ENCODE measurements around the gene RPL23.

RPL23 gene

GRCh38 chr17:38874505-38875400 is 21.2 kb upstream of the RPL23 start:
- Mint-ChIP-seq H3K27me3 (ENCODE audit: low read depth) (no peaks in the 10 kb centered on the region), H3K36me3 (ENCODE audit: low read depth) (peaks cover 20% of the 10 kb centered on the region), H3K4me3 (no peak overlapping the region), H3K9me3 (no peaks in the 10 kb centered on the region), H3K27ac (peak overlapping the region; percentile 18), H3K4me1 (ENCODE audit: low read depth) (peaks cover 57% of the 10 kb centered on the region)

DNA sequence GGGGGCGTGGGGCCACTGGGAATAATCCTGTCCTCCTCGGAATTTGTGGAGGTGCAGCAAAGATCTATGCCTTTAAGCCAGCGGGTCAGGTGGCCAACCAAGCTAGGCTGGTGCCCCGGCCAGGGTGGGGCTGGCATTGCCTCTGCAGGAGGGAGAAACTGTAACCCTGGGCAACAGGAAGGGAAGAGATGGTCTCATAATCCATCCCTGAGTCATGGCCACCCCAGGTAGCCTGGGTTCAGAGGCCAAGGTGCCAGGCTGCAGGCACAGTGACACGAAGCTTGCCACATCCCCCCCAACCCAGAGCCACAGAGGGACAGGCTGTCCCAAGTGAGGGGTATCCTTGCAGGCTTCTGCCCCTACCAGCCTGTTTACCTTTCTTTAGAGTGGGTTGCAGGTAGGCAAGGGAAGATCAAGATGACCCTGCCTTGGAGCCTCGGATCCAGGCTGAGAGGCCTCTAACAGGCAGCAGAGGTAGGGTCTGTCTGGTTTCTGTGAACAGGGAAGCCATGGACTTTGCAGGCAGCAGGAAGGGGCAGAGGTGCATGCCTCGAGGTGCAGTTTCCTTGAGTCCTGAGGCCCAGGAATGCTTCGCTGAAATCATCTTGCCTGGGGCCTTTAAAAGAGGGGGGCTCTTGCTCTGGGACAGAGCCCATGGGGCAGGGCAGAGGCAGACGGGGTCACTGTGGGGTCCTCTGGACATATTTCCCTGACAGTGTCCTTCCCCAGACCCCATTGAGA is 20.3 kb upstream of the RPL23 start:
- Mint-ChIP-seq H3K4me3 (peak overlapping the region; percentile 28), H3K4me1 (ENCODE audit: low read depth) (peaks cover 54% of the 10 kb centered on the region), H3K36me3 (ENCODE audit: low read depth) (peaks cover 15% of the 10 kb centered on the region), H3K9me3 (no peaks in the 10 kb centered on the region), H3K27ac (no peak overlapping the region), H3K27me3 (ENCODE audit: low read depth) (no peaks in the 10 kb centered on the region)

GRCh38 chr17:38872671-38873385 is 19.3 kb upstream of the RPL23 start:
- Mint-ChIP-seq H3K4me3 (peak overlapping the region; percentile 93), H3K4me1 (ENCODE audit: low read depth) (peaks cover 52% of the 10 kb centered on the region)

DNA sequence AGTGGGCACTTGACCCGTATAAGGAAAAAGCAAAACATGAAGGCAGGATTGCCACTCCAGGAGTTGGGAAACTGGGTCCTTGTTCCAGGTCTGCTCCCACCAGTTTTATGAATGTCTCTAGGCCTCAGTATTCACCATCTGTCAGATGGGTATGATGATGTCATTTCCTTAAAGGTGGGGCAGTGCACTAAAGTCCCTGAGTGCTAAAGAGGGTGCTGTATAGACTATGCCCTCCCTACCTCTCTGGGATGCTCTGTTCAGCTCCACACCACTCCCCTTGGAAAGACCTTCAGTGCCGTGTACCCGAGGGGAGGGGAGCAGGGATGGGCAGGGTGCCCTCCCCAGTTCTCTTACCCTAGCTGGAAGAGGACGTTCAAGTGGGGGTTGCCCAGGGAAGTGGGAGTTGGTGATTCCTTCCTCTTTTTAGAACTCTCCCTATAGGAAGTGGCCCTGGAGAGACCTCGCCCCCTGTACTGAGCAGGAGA is 18.5 kb upstream of the RPL23 start:
- Mint-ChIP-seq H3K27me3 (ENCODE audit: low read depth) (no peaks in the 10 kb centered on the region), H3K27ac (peak overlapping the region; percentile 86), H3K36me3 (ENCODE audit: low read depth) (peaks cover 10% of the 10 kb centered on the region), H3K9me3 (no peaks in the 10 kb centered on the region), H3K4me3 (peak overlapping the region; percentile 93), H3K4me1 (ENCODE audit: low read depth) (peaks cover 52% of the 10 kb centered on the region)

More at GRCh38 chr17:38872671-38873385, 19.3 kb upstream of the RPL23 start:
- Mint-ChIP-seq H3K9me3 (no peaks in the 10 kb centered on the region), H3K27ac (peak overlapping the region; percentile 86), H3K27me3 (ENCODE audit: low read depth) (no peaks in the 10 kb centered on the region), H3K36me3 (ENCODE audit: low read depth) (peaks cover 10% of the 10 kb centered on the region)

DNA sequence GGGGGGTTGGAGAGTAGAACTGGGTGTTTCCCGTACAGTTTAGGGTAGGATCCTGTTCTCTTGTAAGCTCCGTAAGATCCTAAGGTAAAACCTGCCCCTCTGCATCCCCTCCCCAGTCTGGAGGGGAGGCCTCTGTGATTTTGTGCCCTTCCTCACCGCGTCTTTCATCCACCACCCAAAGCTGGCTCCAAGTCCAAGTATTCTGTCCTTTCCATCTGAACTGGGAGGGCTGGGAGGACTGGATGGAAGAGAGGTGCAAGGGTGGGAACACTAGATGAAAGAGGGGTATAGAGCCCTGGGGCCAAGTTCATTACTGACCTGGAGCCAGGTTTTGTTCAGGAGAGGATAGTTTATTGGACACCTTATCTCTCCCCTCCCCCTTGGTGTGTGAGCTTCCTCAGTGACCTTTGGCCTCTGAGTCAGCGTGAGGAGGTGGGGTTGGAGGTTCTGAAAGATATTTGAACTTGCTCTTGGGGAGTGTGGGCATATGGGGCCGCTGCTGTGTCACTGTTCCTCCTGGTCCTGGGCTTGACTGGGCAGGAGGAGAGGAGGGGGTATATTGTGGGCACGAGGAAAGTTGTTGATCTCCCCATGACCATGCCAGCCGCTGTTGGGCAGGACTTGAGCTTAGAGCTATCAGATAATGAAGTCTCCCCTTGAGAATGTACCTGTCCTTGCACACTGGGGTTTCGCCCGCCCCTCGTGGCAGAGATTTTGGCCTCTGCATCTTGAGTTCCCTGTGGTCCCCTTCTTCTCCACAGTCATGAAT is 17.9 kb upstream of the RPL23 start:
- H3K9me3 Mint-ChIP-seq: no peaks in the 10 kb centered on the region
- H3K4me1 Mint-ChIP-seq (ENCODE audit: low read depth): peaks cover 47% of the 10 kb centered on the region
- no peaks in the 10 kb centered on the region for H3K27me3 Mint-ChIP-seq (ENCODE audit: low read depth)
- peak overlapping the region; percentile 93 for H3K4me3 Mint-ChIP-seq
- peak overlapping the region; percentile 86 for H3K27ac Mint-ChIP-seq
- peaks cover 10% of the 10 kb centered on the region for H3K36me3 Mint-ChIP-seq (ENCODE audit: low read depth)

DNA sequence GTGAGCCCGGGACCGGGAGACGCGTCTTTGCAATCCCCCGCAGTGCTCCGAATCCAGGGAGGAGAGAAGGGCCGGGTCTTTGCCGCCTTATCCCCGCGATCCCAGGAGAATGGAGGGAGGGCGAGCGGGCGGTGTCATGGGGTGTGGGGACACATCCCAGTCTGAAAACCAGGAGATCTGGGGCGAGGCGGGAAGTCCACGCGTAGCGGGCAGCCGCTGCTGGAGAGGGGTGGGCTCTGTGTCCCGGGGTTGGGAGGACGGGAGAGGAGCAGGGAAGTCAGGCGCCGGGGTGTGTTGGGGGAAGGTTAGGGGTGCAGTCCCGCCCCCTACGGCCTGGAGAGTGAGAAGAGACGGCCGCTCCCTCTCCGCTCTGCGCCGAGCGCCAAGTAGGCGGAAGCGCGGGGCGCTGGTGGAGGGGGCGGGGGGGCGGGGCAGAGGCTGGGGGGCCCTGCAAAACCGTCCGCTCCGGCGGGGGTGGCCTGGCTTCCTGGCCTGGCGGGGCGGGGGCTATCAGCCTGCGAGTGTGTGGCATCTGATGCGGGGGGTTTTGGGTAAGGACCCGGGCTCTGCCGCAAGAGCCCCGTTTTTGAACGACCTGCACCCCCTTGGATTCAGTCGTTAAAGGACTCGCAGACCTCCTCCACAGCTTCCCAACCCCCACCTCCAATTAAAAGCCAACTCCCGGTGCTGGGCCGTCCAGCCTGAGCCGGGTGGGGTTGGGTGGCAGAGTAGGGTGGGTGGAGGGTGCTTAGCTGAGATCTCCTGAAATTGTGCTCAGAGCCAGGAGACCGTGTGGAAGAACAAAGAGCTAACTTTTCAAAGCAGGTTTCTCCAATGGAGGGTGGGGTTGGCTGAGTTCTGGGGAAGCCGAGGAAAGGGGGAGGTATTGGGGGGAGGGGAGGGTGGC is 17.0 kb upstream of the RPL23 start:
- Mint-ChIP-seq H3K4me1 (ENCODE audit: low read depth) (peaks cover 45% of the 10 kb centered on the region), H3K27me3 (ENCODE audit: low read depth) (peaks cover 2% of the 10 kb centered on the region), H3K36me3 (ENCODE audit: low read depth) (peaks cover 10% of the 10 kb centered on the region), H3K9me3 (no peaks in the 10 kb centered on the region), H3K27ac (peak overlapping the region; percentile 89), H3K4me3 (peak overlapping the region; percentile 93)

DNA sequence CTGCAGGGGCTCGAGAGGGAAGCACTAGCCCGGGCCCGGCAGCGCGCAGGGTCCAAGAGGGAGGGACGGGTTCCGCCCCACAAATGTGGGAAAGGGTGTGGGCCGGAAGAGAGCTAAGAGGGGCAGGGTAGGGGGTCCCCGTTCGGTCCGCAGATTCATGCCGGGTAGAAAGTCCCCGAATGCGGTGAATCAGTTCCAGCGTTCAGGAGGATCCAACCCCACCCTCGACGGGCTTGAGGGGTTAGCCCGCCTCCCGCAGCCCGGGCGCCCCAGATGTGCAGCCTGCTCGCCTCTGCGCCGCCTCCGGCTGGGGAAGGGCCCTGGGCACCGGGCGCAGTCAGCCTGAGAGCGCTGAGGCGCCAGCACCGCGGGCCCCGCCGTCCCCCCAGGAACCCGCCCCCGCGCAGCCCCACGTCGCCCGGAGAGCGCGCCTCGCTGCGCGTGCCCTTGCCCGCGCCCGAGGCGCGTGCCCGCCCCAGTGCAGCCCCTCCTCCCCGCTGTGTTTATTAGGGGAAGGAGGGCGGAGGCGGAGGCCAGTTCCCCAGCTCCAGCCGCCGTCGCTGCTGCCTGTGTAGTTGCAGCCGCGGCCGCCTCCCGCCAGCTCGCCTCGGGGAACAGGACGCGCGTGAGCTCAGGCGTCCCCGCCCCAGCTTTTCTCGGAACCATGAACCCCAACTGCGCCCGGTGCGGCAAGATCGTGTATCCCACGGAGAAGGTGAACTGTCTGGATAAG is 16.2 kb upstream of the RPL23 start, which contains the start of gene LASP1:
LASP1 (plus strand) TSS at position 533 of the 733 bp plus-strand sequence; CDS start at position 665, 132 bp downstream.
- peaks cover 41% of the 10 kb centered on the region for H3K4me1 Mint-ChIP-seq (ENCODE audit: low read depth)
- H3K36me3 Mint-ChIP-seq (ENCODE audit: low read depth): peaks cover 10% of the 10 kb centered on the region
- peak within 1 kb of the TSS; percentile 96 for H3K27ac Mint-ChIP-seq
- H3K4me3 Mint-ChIP-seq: peak within 1 kb of the TSS; percentile 95
- peaks cover 4% of the 10 kb centered on the region for H3K27me3 Mint-ChIP-seq (ENCODE audit: low read depth)
- no peaks in the 10 kb centered on the region for H3K9me3 Mint-ChIP-seq

- H3K4me1 Mint-ChIP-seq (ENCODE audit: low read depth): peaks cover 40% of the 10 kb centered on the region
- peak overlapping the region; percentile 95 for H3K4me3 Mint-ChIP-seq
- no peaks in the 10 kb centered on the region for H3K9me3 Mint-ChIP-seq
- peak overlapping the region; percentile 96 for H3K27ac Mint-ChIP-seq
- peaks cover 4% of the 10 kb centered on the region for H3K27me3 Mint-ChIP-seq (ENCODE audit: low read depth)
- peaks cover 10% of the 10 kb centered on the region for H3K36me3 Mint-ChIP-seq (ENCODE audit: low read depth)
These were observed 15.4 kb upstream of the RPL23 start for GRCh38 chr17:38868817-38869525.

GRCh38 chr17:38867968-38868816 is 14.7 kb upstream of the RPL23 start:
- Mint-ChIP-seq H3K9me3 (no peaks in the 10 kb centered on the region), H3K27me3 (ENCODE audit: low read depth) (peaks cover 4% of the 10 kb centered on the region), H3K27ac (peak overlapping the region; percentile 96), H3K4me1 (ENCODE audit: low read depth) (peaks cover 33% of the 10 kb centered on the region), H3K4me3 (peak overlapping the region; percentile 95), H3K36me3 (ENCODE audit: low read depth) (peaks cover 9% of the 10 kb centered on the region)

GRCh38 chr17:38867179-38867967 is 13.9 kb upstream of the RPL23 start:
- peaks cover 4% of the 10 kb centered on the region for H3K27me3 Mint-ChIP-seq (ENCODE audit: low read depth)
- peaks cover 27% of the 10 kb centered on the region for H3K4me1 Mint-ChIP-seq (ENCODE audit: low read depth)
- H3K27ac Mint-ChIP-seq: peak overlapping the region; percentile 96
- H3K4me3 Mint-ChIP-seq: peak overlapping the region; percentile 95
- H3K36me3 Mint-ChIP-seq (ENCODE audit: low read depth): peaks cover 7% of the 10 kb centered on the region
- no peaks in the 10 kb centered on the region for H3K9me3 Mint-ChIP-seq
